ENCODE measurements around the gene ATP5F1A. TPM values are rescaled to one million over a fixed set of nuclear protein-coding genes. Genes with fewer than 3 reads are reported as not detected.
"Not testable (repeated sequence)": the region's sequence is repeated elsewhere in the genome, so short reads cannot be mapped to it uniquely, and the experiment has no call there.

ATP5F1A gene
- total RNA-seq, 1 donor from 2014 or later = 666 TPM

DNA sequence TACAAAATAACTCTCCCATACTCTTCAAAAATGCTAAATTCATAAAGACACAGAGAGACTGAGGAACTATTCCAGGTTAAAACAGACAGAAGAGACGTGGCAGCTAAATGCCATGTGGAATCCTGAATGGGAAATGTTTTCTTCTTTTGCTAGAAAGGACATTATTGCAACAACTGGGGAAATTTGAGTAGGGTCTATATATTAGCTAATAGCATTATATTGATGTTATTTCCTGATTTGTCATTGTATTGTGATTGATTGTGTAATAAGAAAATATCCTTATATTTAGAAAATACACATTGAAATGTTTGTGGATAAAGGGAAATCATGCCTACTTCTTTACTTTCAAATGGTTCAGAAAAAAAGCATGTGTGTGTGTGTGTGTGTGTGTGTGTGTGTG lies 49.5 kb downstream of the ATP5F1A start:
- H3K36me3 ChIP-seq (ENCODE audit: control insufficient read depth, insufficient read depth, low read length) = no peaks in the 10 kb centered on the region
- no peak overlapping the region for H3K4me3 ChIP-seq (ENCODE audit: low read depth, low read length)
- no peaks in the 10 kb centered on the region for H3K27me3 ChIP-seq (ENCODE audit: control insufficient read depth, insufficient read depth, low read length)
- TF ChIP-seq, protein P1, sequence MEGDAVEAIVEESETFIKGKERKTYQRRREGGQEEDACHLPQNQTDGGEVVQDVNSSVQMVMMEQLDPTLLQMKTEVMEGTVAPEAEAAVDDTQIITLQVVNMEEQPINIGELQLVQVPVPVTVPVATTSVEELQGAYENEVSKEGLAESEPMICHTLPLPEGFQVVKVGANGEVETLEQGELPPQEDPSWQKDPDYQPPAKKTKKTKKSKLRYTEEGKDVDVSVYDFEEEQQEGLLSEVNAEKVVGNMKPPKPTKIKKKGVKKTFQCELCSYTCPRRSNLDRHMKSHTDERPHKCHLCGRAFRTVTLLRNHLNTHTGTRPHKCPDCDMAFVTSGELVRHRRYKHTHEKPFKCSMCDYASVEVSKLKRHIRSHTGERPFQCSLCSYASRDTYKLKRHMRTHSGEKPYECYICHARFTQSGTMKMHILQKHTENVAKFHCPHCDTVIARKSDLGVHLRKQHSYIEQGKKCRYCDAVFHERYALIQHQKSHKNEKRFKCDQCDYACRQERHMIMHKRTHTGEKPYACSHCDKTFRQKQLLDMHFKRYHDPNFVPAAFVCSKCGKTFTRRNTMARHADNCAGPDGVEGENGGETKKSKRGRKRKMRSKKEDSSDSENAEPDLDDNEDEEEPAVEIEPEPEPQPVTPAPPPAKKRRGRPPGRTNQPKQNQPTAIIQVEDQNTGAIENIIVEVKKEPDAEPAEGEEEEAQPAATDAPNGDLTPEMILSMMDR (IDR thresholded peaks at IDR 0.05; ENCODE audit: insufficient read depth, low read length, severe bottlenecking) = no peak
- DNase-seq (ENCODE audit: low read depth) (no peak), FAIRE-seq (no peak)

DNA sequence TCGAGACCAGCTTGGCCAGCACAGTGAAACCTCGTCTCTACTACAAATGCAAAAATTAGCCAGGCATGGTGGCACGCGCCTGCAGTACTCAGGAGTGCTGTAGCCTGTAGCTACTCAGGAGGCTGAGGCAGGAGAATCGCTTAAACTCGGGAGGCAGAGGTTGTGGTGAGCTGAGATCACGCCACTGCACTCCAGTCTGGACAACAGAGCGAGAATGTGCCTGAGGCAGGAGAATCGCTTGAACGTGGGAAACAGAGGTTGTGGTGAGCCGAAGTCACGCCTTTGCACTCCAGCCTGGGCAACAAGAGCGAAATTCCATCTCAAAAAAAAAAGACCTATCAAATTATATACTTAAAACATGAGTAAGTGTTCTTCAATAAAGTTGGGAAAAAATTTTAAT lies 50.7 kb downstream of the ATP5F1A start:
- H3K36me3 ChIP-seq (ENCODE audit: control insufficient read depth, insufficient read depth, low read length); H3K27me3 ChIP-seq (ENCODE audit: control insufficient read depth, insufficient read depth, low read length); H3K4me3 ChIP-seq (ENCODE audit: low read depth, low read length); DNase-seq (ENCODE audit: low read depth); FAIRE-seq: not testable (repeated sequence)

DNA sequence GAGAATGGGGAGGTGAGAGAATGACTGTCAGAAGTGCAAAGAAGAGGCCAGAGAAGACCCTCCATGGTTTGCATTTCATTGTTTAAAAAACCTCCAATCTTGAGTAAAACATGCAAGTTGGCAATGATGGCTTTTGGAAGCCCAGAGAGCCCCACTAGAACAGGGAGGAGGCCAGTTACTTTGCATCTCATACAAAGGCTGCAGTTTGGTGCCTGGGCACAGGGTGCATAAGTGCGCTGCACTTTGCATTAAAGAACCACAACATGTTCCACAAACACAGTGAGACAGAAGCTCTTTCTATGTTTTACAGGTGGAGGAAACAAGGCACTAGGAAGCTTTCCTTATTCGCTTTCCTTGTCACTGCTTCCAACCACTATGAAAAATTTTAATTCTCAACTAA lies 51.4 kb downstream of the ATP5F1A start:
- Histone ChIP-seq H3K27me3 (ENCODE audit: control insufficient read depth, insufficient read depth, low read length) (no peaks in the 10 kb centered on the region), H3K4me3 (ENCODE audit: low read depth, low read length) (no peak overlapping the region), H3K36me3 (ENCODE audit: control insufficient read depth, insufficient read depth, low read length) (no peaks in the 10 kb centered on the region)
- no peak for DNase-seq (ENCODE audit: low read depth)
- TF ChIP-seq, protein P1 (IDR thresholded peaks at IDR 0.05; ENCODE audit: insufficient read depth, low read length, severe bottlenecking) = no peak
- FAIRE-seq = no peak

DNA sequence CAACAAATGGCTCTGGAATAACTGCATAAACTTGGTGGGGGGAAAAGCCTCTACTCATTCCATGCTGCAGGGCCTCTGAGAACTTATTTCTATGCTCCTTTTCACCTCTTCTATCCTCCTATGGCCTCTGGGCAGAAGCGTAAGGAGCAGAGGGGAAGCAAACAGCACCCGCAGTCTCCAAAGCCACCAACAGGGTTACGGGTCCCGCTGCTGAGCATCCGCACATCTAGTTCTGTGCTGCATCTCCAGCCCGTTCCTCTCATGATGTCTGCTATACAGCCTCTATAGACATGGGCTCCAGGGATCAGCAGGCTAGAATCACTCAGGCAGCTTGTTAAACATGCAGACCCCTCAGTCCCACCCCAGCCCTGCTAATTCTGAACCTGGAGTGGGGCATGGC lies 52.0 kb downstream of the ATP5F1A start:
- Histone ChIP-seq H3K4me3 (ENCODE audit: low read depth, low read length) (no peak overlapping the region), H3K27me3 (ENCODE audit: control insufficient read depth, insufficient read depth, low read length) (no peaks in the 10 kb centered on the region), H3K36me3 (ENCODE audit: control insufficient read depth, insufficient read depth, low read length) (no peaks in the 10 kb centered on the region)
- FAIRE-seq (no peak), DNase-seq (ENCODE audit: low read depth) (no peak)
- TF ChIP-seq, protein P1 (IDR thresholded peaks at IDR 0.05; ENCODE audit: insufficient read depth, low read length, severe bottlenecking) = no peak

DNA sequence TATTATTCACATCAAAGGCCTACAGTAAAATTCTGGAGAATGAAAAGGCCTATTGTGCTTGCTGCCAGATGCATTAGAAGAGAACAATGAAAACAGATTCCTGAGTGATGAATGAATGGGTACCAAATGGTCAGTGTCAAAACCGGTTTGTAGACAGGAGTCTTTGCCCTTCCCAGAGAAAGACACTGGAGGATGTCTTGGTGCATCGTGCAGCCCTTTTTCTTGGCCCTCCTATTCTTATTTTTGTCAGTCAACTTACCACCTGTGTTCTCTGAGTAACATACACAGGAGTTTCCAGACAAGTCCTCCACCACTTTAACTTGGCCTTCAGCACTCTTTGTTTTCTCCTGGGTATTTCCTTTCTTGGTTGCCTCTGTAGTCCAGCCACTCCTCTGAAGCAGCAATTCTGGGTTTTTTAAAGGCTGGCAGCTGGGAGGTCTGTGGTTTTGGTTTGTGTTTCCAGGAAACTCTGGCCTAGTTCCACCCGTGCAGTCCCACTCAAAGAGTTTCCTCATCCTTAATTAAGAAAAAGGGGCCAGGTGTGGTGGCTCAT lies 55.4 kb downstream of the ATP5F1A start:
- Histone ChIP-seq H3K4me3 (ENCODE audit: low read depth, low read length) (no peak overlapping the region), H3K36me3 (ENCODE audit: control insufficient read depth, insufficient read depth, low read length) (peaks cover 1% of the 10 kb centered on the region), H3K27me3 (ENCODE audit: control insufficient read depth, insufficient read depth, low read length) (no peaks in the 10 kb centered on the region)
- TF ChIP-seq, protein P1 (IDR thresholded peaks at IDR 0.05; ENCODE audit: insufficient read depth, low read length, severe bottlenecking) = no peak
- FAIRE-seq = no peak
- peak; percentile 43 for DNase-seq (ENCODE audit: low read depth)

DNA sequence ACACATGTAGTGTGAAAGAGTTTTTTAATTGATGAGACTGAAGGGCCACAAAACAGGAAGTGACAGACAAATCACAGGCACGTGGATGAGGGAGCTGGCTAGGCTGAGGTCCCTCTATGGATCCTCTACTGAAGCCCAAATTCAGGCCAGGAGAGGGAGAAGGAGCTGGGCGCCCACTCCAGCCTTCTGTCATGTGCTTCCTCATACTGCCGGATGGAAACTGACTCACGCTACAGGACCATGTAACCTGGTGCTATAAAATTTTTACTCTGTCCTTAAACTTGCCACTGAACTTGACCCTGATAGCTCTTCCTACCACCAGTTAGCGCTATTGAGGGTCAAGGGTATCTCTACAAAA lies 57.4 kb downstream of the ATP5F1A start:
- DNase-seq (ENCODE audit: low read depth) (no peak), FAIRE-seq (no peak)
- H3K36me3 ChIP-seq (ENCODE audit: control insufficient read depth, insufficient read depth, low read length) = peaks cover 4% of the 10 kb centered on the region
- TF ChIP-seq, protein P1 (IDR thresholded peaks at IDR 0.05; ENCODE audit: insufficient read depth, low read length, severe bottlenecking) = no peak
- H3K4me3 ChIP-seq (ENCODE audit: low read depth, low read length) = no peak overlapping the region
- no peaks in the 10 kb centered on the region for H3K27me3 ChIP-seq (ENCODE audit: control insufficient read depth, insufficient read depth, low read length)

Data from bronchial epithelial cell (primary cell).